ENCODE data around the gene ZDHHC3. TPM values are rescaled to one million over a fixed set of nuclear protein-coding genes. Genes with fewer than 3 reads are reported as not detected.

Gene ZDHHC3
- total and polyA plus RNA-seq, 3 experiments from 2014 or later = 40.9 to 46.3 (median 41.8) TPM

GRCh38 chr3:44883213-44883955 lies 92.6 kb downstream of the ZDHHC3 start:
- ChIA-PET POLR2A (no interaction called here), CTCF (no interaction called here)
- Mint-ChIP-seq H3K4me1 (no peaks in the 10 kb centered on the region), H3K4me3 (no peak overlapping the region), H3K27ac (no peak overlapping the region), H3K27me3 (peaks cover 18 to 27% of the 10 kb centered on the region in 2 donors), H3K9me3 (no peaks in the 10 kb centered on the region), H3K36me3 (no peaks in the 10 kb centered on the region)
- Histone ChIP-seq H3K9me3 (ENCODE audit: low read length) (no peaks in the 10 kb centered on the region), H3K27ac (ENCODE audit: low read depth, low read length) (no peak overlapping the region), H3K4me1 (ENCODE audit: insufficient read depth, low read length) (no peaks in the 10 kb centered on the region), H3K27me3 (ENCODE audit: insufficient read depth, low read length, poor library complexity, severe bottlenecking) (peaks cover 4% of the 10 kb centered on the region), H3K4me3 (ENCODE audit: low read length) (no peak overlapping the region), H3K36me3 (ENCODE audit: insufficient read depth, low read length) (no peaks in the 10 kb centered on the region)
- no peak for DNase-seq

GRCh38 chr3:44880284-44880683 lies 95.7 kb downstream of the ZDHHC3 start:
- Mint-ChIP-seq H3K9me3 (no peaks in the 10 kb centered on the region), H3K27ac (no peak overlapping the region), H3K4me3 (no peak overlapping the region), H3K36me3 (no peaks in the 10 kb centered on the region), H3K27me3 (peaks cover 7 to 10% of the 10 kb centered on the region in 2 donors), H3K4me1 (no peaks in the 10 kb centered on the region)
- Histone ChIP-seq H3K4me3 (ENCODE audit: low read length) (no peak overlapping the region), H3K9me3 (ENCODE audit: low read length) (no peaks in the 10 kb centered on the region), H3K36me3 (ENCODE audit: insufficient read depth, low read length) (no peaks in the 10 kb centered on the region), H3K27me3 (ENCODE audit: insufficient read depth, low read length, poor library complexity, severe bottlenecking) (no peaks in the 10 kb centered on the region), H3K27ac (ENCODE audit: low read depth, low read length) (no peak overlapping the region), H3K4me1 (ENCODE audit: insufficient read depth, low read length) (no peaks in the 10 kb centered on the region)
- POLR2A ChIA-PET = no interaction called here
- DNase-seq = no peak
- CTCF ChIA-PET = interaction anchor here (1.3 kb wide), 1 partner anchor 22 kb away, joined by 3 read pairs; no protein-coding TSS in a partner anchor

- Mint-ChIP-seq H3K36me3 (no peaks in the 10 kb centered on the region), H3K9me3 (no peaks in the 10 kb centered on the region), H3K27ac (peak overlapping the region in 1 of 8 donors; percentile 74), H3K27me3 (peaks cover under 1 to 2% of the 10 kb centered on the region in 2 donors), H3K4me1 (no peaks in the 10 kb centered on the region), H3K4me3 (no peak overlapping the region)
- ChIA-PET POLR2A (no interaction called here), CTCF (no interaction called here)
- Histone ChIP-seq H3K27ac (ENCODE audit: low read depth, low read length) (no peak overlapping the region), H3K36me3 (ENCODE audit: insufficient read depth, low read length) (no peaks in the 10 kb centered on the region), H3K27me3 (ENCODE audit: insufficient read depth, low read length, poor library complexity, severe bottlenecking) (no peaks in the 10 kb centered on the region), H3K9me3 (ENCODE audit: low read length) (no peaks in the 10 kb centered on the region), H3K4me3 (ENCODE audit: low read length) (no peak overlapping the region), H3K4me1 (ENCODE audit: insufficient read depth, low read length) (no peaks in the 10 kb centered on the region)
- no peak for DNase-seq
Measured at GRCh38 chr3:44877333-44877732, 98.6 kb downstream of the ZDHHC3 start.

GRCh38 chr3:44875596-44875995 lies 100.4 kb downstream of the ZDHHC3 start:
- Histone ChIP-seq H3K4me1 (ENCODE audit: insufficient read depth, low read length) (no peaks in the 10 kb centered on the region), H3K27ac (ENCODE audit: low read depth, low read length) (no peak overlapping the region), H3K27me3 (ENCODE audit: insufficient read depth, low read length, poor library complexity, severe bottlenecking) (no peaks in the 10 kb centered on the region), H3K36me3 (ENCODE audit: insufficient read depth, low read length) (no peaks in the 10 kb centered on the region), H3K4me3 (ENCODE audit: low read length) (no peak overlapping the region), H3K9me3 (ENCODE audit: low read length) (no peaks in the 10 kb centered on the region)
- Mint-ChIP-seq H3K9me3 (no peaks in the 10 kb centered on the region), H3K27me3 (peaks cover 0 to 2% of the 10 kb centered on the region in 2 donors), H3K36me3 (no peaks in the 10 kb centered on the region), H3K27ac (no peak overlapping the region), H3K4me3 (no peak overlapping the region), H3K4me1 (no peaks in the 10 kb centered on the region)
- DNase-seq = no peak
- POLR2A ChIA-PET = no interaction called here
- CTCF ChIA-PET = no interaction called here

Other genes starting within 250 kb of the ZDHHC3 start
- 1 to 10 TPM; 4.9 to 6.0 TPM for gene ZNF501, start 246.5 kb downstream of the ZDHHC3 start, total RNA-seq
- gene ZNF501, start 246.5 kb downstream of the ZDHHC3 start, polyA plus RNA-seq = 2.9 TPM
- gene KIAA1143, start 214.6 kb downstream of the ZDHHC3 start, total RNA-seq = 10 to 100 TPM; 38.9 to 41.7 TPM
- gene KIAA1143, start 214.6 kb downstream of the ZDHHC3 start, polyA plus RNA-seq = 24.5 TPM
- 10 to 100 TPM; 21.7 to 23.6 TPM for gene KIF15, start 214.4 kb downstream of the ZDHHC3 start, total RNA-seq
- gene KIF15, start 214.4 kb downstream of the ZDHHC3 start, polyA plus RNA-seq = 0.24 TPM
- 1 to 10 TPM; 8.2 to 9.1 TPM for gene TMEM42, start 114.3 kb downstream of the ZDHHC3 start, total RNA-seq
- gene TMEM42, start 114.3 kb downstream of the ZDHHC3 start, polyA plus RNA-seq = 35.9 TPM
- gene TGM4, start 101.6 kb downstream of the ZDHHC3 start, total RNA-seq = not detected
- gene TGM4, start 101.6 kb downstream of the ZDHHC3 start, polyA plus RNA-seq = 0.43 TPM
- gene EXOSC7, start 70 bp upstream of the ZDHHC3 start, total RNA-seq = 10 to 100 TPM; 86.4 to 89.6 TPM
- 42.1 TPM for gene EXOSC7, start 70 bp upstream of the ZDHHC3 start, polyA plus RNA-seq
- gene CLEC3B, start 50.1 kb upstream of the ZDHHC3 start, total RNA-seq = under 1 TPM in 1 of 2 experiments, not detected in 1; 0.24 TPM
- gene CLEC3B, start 50.1 kb upstream of the ZDHHC3 start, polyA plus RNA-seq = not detected
- under 1 TPM; 0.71 to 0.96 TPM for gene CDCP1, start 170.2 kb upstream of the ZDHHC3 start, total RNA-seq
- gene CDCP1, start 170.2 kb upstream of the ZDHHC3 start, polyA plus RNA-seq = not detected

Measured in CD8-positive, alpha-beta memory T cell (primary cell).